GM12878 (cell line): ENCODE measurements around the gene SHISA6. TPM values are rescaled to one million over a fixed set of nuclear protein-coding genes. Genes with fewer than 3 reads are reported as not detected.

Experiments
- ATAC-seq: fragments of 200-7000 bp; cut with Tn5 transposase; 3 replicates; pipeline ENCODE4 v1.9.1; 2020; ENCODE audit warnings: mild to moderate bottlenecking, moderate library complexity
- BruUV-seq: library from RNA; stranded (reverse); fragments of 400-500 nt; replicated peaks from 2 replicates; lab custom pipeline; 2021; lab: Mats Ljungman, UMichigan
- CTCF ChIA-PET: fragments of 300-600 bp; sonication (Branson Sonifier 250); formaldehyde crosslinking; extraction: SDS; loops from one replicate; lab custom pipeline; 2021; ENCODE audit warnings: inconsistent platforms; lab: Yijun Ruan, JAX
- POLR2A ChIA-PET: fragments of 350-600 bp; formaldehyde crosslinking; extraction: SDS; loops from one replicate; lab custom pipeline; 2021; ENCODE audit warnings: inconsistent platforms; lab: Charles Lee
- RAD21 ChIA-PET: fragments of 300-600 bp; sonication (Branson Sonifier 250); formaldehyde crosslinking; loops from one replicate; lab custom pipeline; 2023; ENCODE audit warnings: antibody characterized with exemption; ENCODE audit not compliant: unreplicated experiment; lab: Charles Lee
- SMC1A ChIA-PET: fragments of 300-600 bp; sonication (Branson Sonifier 250); formaldehyde crosslinking; loops from one replicate; lab custom pipeline; 2023; ENCODE audit not compliant: unreplicated experiment, uncharacterized antibody; lab: Charles Lee
- DNase-seq: peaks from one replicate; pipeline ENCODE4 v3.0.0-alpha.2; 2011; ENCODE audit warnings: low read depth, low spot score
- FAIRE-seq: peaks from 3 replicates; lab custom pipeline; 2011; peaks lifted over from hg19 to GRCh38; lab: Jason Lieb, UNC
- H2AFZ ChIP-seq: 2 replicates; pipeline ENCODE4 v1.6.0; 2011; ENCODE audit warnings: low read depth, low read length, control low read depth; ENCODE audit not compliant: control insufficient read depth
- H3K27ac ChIP-seq: 2 replicates; pipeline ENCODE4 v1.5.1; 2011; ENCODE audit warnings: control low read depth; ENCODE audit not compliant: control insufficient read depth, insufficient read depth
- H3K27me3 ChIP-seq, 2 experiments: replicated peaks in 1 of 2; 2 replicates each; pipeline versions ENCODE4 v1.6.0 to v1.6.1; 2011; ENCODE audit warnings: low read length in 1 of 2; ENCODE audit not compliant: control insufficient read depth in 2 of 2, insufficient read depth in 2 of 2
- H3K36me3 ChIP-seq, 2 experiments: 2 replicates each; pipeline ENCODE4 v1.5.1; 2011; ENCODE audit warnings: low read length in 1 of 2; ENCODE audit not compliant: control insufficient read depth in 2 of 2, insufficient read depth in 2 of 2
- H3K4me1 ChIP-seq: 2 replicates; pipeline ENCODE4 v1.6.1; 2011; ENCODE audit warnings: mild to moderate bottlenecking, low read length, moderate library complexity, mixed read lengths; ENCODE audit not compliant: control insufficient read depth, insufficient read depth
- H3K4me2 ChIP-seq: 2 replicates; pipeline ENCODE4 v1.6.0; 2011; ENCODE audit warnings: control low read depth; ENCODE audit not compliant: control insufficient read depth, insufficient read depth
- H3K4me3 ChIP-seq: fragments of 200-600 bp; sonication (generic); 2 replicates; pipeline ENCODE4 v1.5.1; 2016
- H3K79me2 ChIP-seq: 2 replicates; pipeline ENCODE4 v1.6.0; 2011; ENCODE audit warnings: low read length; ENCODE audit not compliant: control insufficient read depth, insufficient read depth
- H3K9ac ChIP-seq: 2 replicates; pipeline ENCODE4 v1.8.0; 2011; ENCODE audit warnings: low read length, control low read depth, mixed read lengths; ENCODE audit not compliant: control insufficient read depth, insufficient read depth
- H3K9me3 ChIP-seq: replicated peaks from 3 replicates; pipeline ENCODE4 v1.5.1; 2011; ENCODE audit warnings: mild to moderate bottlenecking, low read length; ENCODE audit not compliant: control insufficient read depth, insufficient read depth
- H4K20me1 ChIP-seq: 2 replicates; pipeline ENCODE4 v1.6.0; 2011; ENCODE audit not compliant: control insufficient read depth, insufficient read depth
- BMI1 ChIP-seq: fragments of 450-650 bp; IDR thresholded peaks from 2 replicates; pipeline ENCODE4 v1.6.1; 2016; ENCODE audit warnings: mild to moderate bottlenecking, moderate library complexity, borderline replicate concordance
- E2F4 ChIP-seq: IDR thresholded peaks from 2 replicates; pipeline ENCODE4 v1.6.1; 2012; ENCODE audit warnings: low read depth, low read length, improper control_type of control experiment
- ESRRA ChIP-seq: IDR thresholded peaks from 2 replicates; pipeline ENCODE4 v1.6.1; 2012; ENCODE audit warnings: mild to moderate bottlenecking, low read length, improper control_type of control experiment
- JUND ChIP-seq: IDR thresholded peaks from 2 replicates; pipeline ENCODE4 v1.6.1; 2012; ENCODE audit warnings: low read depth, mild to moderate bottlenecking, low read length, improper control_type of control experiment, moderate library complexity
- KDM1A ChIP-seq: fragments of 200-600 bp; sonication (generic); IDR thresholded peaks from 2 replicates; pipeline ENCODE4 v1.6.1; 2016; ENCODE audit warnings: borderline replicate concordance
- LARP7 ChIP-seq: fragments of 450-650 bp; IDR thresholded peaks from 2 replicates; pipeline ENCODE4 v1.6.1; 2017; ENCODE audit warnings: mild to moderate bottlenecking
- MXI1 ChIP-seq: fragments of 150-350 bp; IDR thresholded peaks from 2 replicates; pipeline ENCODE4 v1.6.1; 2011; ENCODE audit warnings: low read depth, mild to moderate bottlenecking, inconsistent platforms, low read length, improper control_type of control experiment
- NFIC ChIP-seq: IDR thresholded peaks from 2 replicates; pipeline ENCODE4 v1.6.1; 2012; ENCODE audit warnings: low read depth, mild to moderate bottlenecking, inconsistent platforms, low read length, moderate library complexity
- NKRF ChIP-seq: fragments of 450-650 bp; conservative IDR thresholded peaks from 2 replicates; pipeline ENCODE4 v1.6.1; 2017; ENCODE audit warnings: mild to moderate bottlenecking, moderate library complexity
- POLR2A ChIP-seq: IDR thresholded peaks from 2 replicates; pipeline ENCODE4 v1.6.1; 2011; ENCODE audit warnings: low read depth, mild to moderate bottlenecking, low read length
- RELA ChIP-seq: fragments of 450-650 bp; IDR thresholded peaks from 2 replicates; pipeline ENCODE4 v1.8.0; 2014; ENCODE audit warnings: borderline replicate concordance; ENCODE audit not compliant: partially characterized antibody
- RELB ChIP-seq: fragments of 450-650 bp; IDR thresholded peaks from 2 replicates; pipeline ENCODE4 v1.6.1; 2017; ENCODE audit warnings: low read depth, mild to moderate bottlenecking, moderate library complexity
- STAT1 ChIP-seq: fragments of 450-650 bp; conservative IDR thresholded peaks from 2 replicates; pipeline ENCODE4 v1.6.1; 2014; ENCODE audit warnings: antibody characterized with exemption, mild to moderate bottlenecking
- YBX1 ChIP-seq: fragments of 450-650 bp; IDR thresholded peaks from 2 replicates; pipeline ENCODE4 v1.6.1; 2016; ENCODE audit warnings: antibody characterized with exemption
- ZNF622 ChIP-seq: fragments of 450-650 bp; IDR thresholded peaks from 2 replicates; pipeline ENCODE4 v1.6.1; 2017; ENCODE audit warnings: mild to moderate bottlenecking, inconsistent platforms
- ZZZ3 ChIP-seq: IDR thresholded peaks from 2 replicates; pipeline ENCODE4 v1.6.1; 2011; ENCODE audit warnings: low read depth; ENCODE audit not compliant: control insufficient read depth, insufficient read length
- WGBS: methylation state at CpG from one replicate; pipeline ENCODE4 v1.1.6; 2016; ENCODE audit warnings: low lambda C conversion rate; ENCODE audit not compliant: insufficient replicate concordance, insufficient coverage; ENCODE audit errors: missing lambda C conversion rate; 5-methylcytosine and 5-hydroxymethylcytosine counted together
- in situ Hi-C: fragments of 300-500 bp; cut with MboI; formaldehyde crosslinking; loops from 9 replicates; pipeline ENCODE4 v1.14.3; 2018; ENCODE audit warnings: mixed read lengths
- intact Hi-C: fragments of 100-400 bp; cut with micrococcal nuclease; formaldehyde crosslinking; loops from one replicate; pipeline ENCODE4 v1.14.2; 2022; ENCODE audit not compliant: unreplicated experiment
- polyA plus RNA-seq, 11 experiments: library from polyadenylated mRNA; depleted of rRNA in 4 of 11; unstranded in 6 of 11; stranded (reverse) in 5 of 11; fragments of >200 nt; fragmentation: Nextera tagmentation in 4 of 11; fragmentation: Illumina TruSeq in 1 of 11; extraction: Ambion mirVana in 4 of 11; extraction: Trizol in 1 of 11; gene quantifications; 1 replicate in 1 of 11; 2 replicates in 10 of 11; pipeline versions ENCODE4 v1.2.1 to v1.2.3, GENCODE V29; 2011 to 2016; ENCODE audit warnings: inconsistent platforms in 2 of 11, missing spikeins in 2 of 11, low read depth in 1 of 11
- total RNA-seq, 4 experiments: library from RNA; depleted of rRNA in 3 of 4; stranded (reverse); fragments of >200 nt in 3 of 4; fragmentation: Illumina TruSeq in 1 of 4; extraction: Trizol in 1 of 4; gene quantifications; 2 replicates each; pipeline versions ENCODE4 v1.2.1 to v1.2.3, GENCODE V29; 2013 to 2021
- TF ChIP-seq, protein P1 (sequence below): fragments of 450-650 bp; IDR thresholded peaks from 2 replicates; pipeline ENCODE4 v1.6.1; 2016; ENCODE audit warnings: mild to moderate bottlenecking

The SHISA6 gene
- total and polyA plus RNA-seq, 10 of the 15 experiments (the other 5 are each of a cell fraction or from before 2014, with no cell fraction given), result not detected

GRCh38 chr17:11387610-11388009 lies 146.6 kb downstream of the SHISA6 start (continued):
- TF ChIP-seq, protein P1, sequence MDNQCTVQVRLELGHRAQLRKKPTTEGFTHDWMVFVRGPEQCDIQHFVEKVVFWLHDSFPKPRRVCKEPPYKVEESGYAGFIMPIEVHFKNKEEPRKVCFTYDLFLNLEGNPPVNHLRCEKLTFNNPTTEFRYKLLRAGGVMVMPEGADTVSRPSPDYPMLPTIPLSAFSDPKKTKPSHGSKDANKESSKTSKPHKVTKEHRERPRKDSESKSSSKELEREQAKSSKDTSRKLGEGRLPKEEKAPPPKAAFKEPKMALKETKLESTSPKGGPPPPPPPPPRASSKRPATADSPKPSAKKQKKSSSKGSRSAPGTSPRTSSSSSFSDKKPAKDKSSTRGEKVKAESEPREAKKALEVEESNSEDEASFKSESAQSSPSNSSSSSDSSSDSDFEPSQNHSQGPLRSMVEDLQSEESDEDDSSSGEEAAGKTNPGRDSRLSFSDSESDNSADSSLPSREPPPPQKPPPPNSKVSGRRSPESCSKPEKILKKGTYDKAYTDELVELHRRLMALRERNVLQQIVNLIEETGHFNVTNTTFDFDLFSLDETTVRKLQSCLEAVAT, result no peak
- TF ChIP-seq ZZZ3 (no peak), RELB (no peak), RELA (no peak), NFIC (no peak), LARP7 (no peak), BMI1 (no peak), YBX1 (no peak)

- in situ Hi-C loops (loop anchor here (10.0 kb wide), 1 partner anchor 103 kb away; no protein-coding TSS in a partner anchor), intact Hi-C loops (no loop called here)
- Histone ChIP-seq H3K79me2 (no peaks in the 10 kb centered on the region), H2AFZ (no peak overlapping the region), H3K36me3 (no peaks in the 10 kb centered on the region), H3K9me3 (no peaks in the 10 kb centered on the region; the same call in 2 of the 3 replicates), H3K4me1 (no peaks in the 10 kb centered on the region), H3K4me2 (no peak overlapping the region), H3K27ac (no peak overlapping the region), H3K9ac (no peak overlapping the region), H3K27me3 (no peaks in the 10 kb centered on the region), H4K20me1 (no peaks in the 10 kb centered on the region), H3K4me3 (no peak overlapping the region)
- BruUV-seq, result no TSS peak
- ATAC-seq (no peak), FAIRE-seq (no peak), DNase-seq (no peak)
- no peak for TF ChIP-seq NKRF
- no peak for TF ChIP-seq ESRRA
- TF ChIP-seq JUND, result no peak
- TF ChIP-seq KDM1A, result no peak
- no peak for TF ChIP-seq POLR2A
- no peak for TF ChIP-seq STAT1
- no peak for TF ChIP-seq E2F4
- TF ChIP-seq ZNF622, result no peak
- TF ChIP-seq MXI1, result no peak
- POLR2A ChIA-PET, result no interaction called here
- WGBS, result 7% methylated on average over 6 of the region's 6 CpGs
- CTCF ChIA-PET, result no interaction called here
- SMC1A ChIA-PET, result no interaction called here
- RAD21 ChIA-PET, result no interaction called here
Measured at GRCh38 chr17:11388054-11388453, 147.0 kb downstream of the SHISA6 start.
